ENCODE results near the gene CNTN2. TPM values are rescaled to one million over a fixed set of nuclear protein-coding genes. Genes with fewer than 3 reads are reported as not detected.

CNTN2 gene
- total and polyA plus RNA-seq, 2 of the 4 experiments (the other 2 are of a cell fraction): not detected

DNA sequence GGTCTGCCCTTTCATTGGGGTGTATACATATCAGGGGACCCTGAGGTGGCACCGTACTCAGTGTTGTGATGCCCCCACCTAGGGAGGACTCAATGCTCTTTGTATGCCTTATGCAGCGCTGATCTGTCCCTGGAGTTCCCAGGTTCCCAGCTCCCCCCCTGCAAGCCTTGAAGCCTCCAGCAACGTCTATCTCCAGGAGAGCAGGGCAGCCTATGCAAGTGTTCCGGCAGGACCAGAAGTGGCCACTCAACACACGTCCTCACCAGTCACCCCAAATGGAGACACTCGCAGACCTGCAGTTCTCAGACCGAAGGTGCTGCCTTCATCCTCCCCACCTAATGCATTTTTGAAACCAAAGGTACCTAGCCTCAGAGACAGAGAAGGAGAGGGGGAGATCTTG lies 25.2 kb upstream of the CNTN2 start:
- Histone ChIP-seq H2AK9ac (replicated peaks; ENCODE audit: low read depth, low read length, poor library complexity) (no peak overlapping the region), H3K18ac (ENCODE audit: low read depth, low read length) (no peak overlapping the region), H4K20me1 (ENCODE audit: insufficient read depth, low read length) (no peaks in the 10 kb centered on the region), H2BK20ac (ENCODE audit: low read depth, low read length) (no peak overlapping the region), H4K8ac (ENCODE audit: low read depth in 2 of 2, low read length in 2 of 2) (no peak overlapping the region), H4K5ac (ENCODE audit: low read depth, low read length) (no peak overlapping the region), H3K36me3 (ENCODE audit: control insufficient read depth, insufficient read depth, low read length) (no peaks in the 10 kb centered on the region), H3K4me2 (ENCODE audit: low read depth, low read length) (no peak overlapping the region), H2BK120ac (ENCODE audit: low read depth, low read length) (no peak overlapping the region), H3K9me1 (ENCODE audit: insufficient read depth, low read length) (no peaks in the 10 kb centered on the region), H3K14ac (replicated peaks; ENCODE audit: low read depth, low read length) (no peak overlapping the region), H3K23ac (ENCODE audit: low read depth, low read length) (no peak overlapping the region), H3K4me1 (ENCODE audit: control insufficient read depth, insufficient read depth, low read length) (no peaks in the 10 kb centered on the region), H3K27ac (ENCODE audit: insufficient read depth, low read length) (no peak overlapping the region), H3K4ac (ENCODE audit: low read depth, low read length) (no peak overlapping the region), H3K56ac (ENCODE audit: extremely low read depth, insufficient read depth, low read length) (no peak overlapping the region), H3K27me3 (ENCODE audit: control insufficient read depth, insufficient read depth, low read length) (peaks cover 55% of the 10 kb centered on the region), H2BK5ac (ENCODE audit: low read depth, low read length, poor library complexity, severe bottlenecking) (no peak overlapping the region), H2AFZ (replicated peaks; ENCODE audit: low read length, poor library complexity) (no peak overlapping the region), H3K9ac (ENCODE audit: low read depth, low read length) (no peak overlapping the region), H3K79me1 (ENCODE audit: low read depth in 1 of 2, low read length in 2 of 2) (no peaks in the 10 kb centered on the region), H3K9me3 (ENCODE audit: control insufficient read depth, insufficient read depth, low read length) (no peaks in the 10 kb centered on the region), H2BK15ac (ENCODE audit: low read depth, low read length) (no peak overlapping the region), H4K91ac (ENCODE audit: insufficient read depth, low read depth, low read length) (no peak overlapping the region), H2AK5ac (ENCODE audit: low read depth, low read length) (no peak overlapping the region), H3K4me3 (ENCODE audit: insufficient read depth, low read depth, low read length) (no peak overlapping the region)
- ChIA-PET POLR2A (ENCODE audit: unreplicated experiment) (no interaction called here), CTCF (no interaction called here)
- TF ChIP-seq, protein P1, sequence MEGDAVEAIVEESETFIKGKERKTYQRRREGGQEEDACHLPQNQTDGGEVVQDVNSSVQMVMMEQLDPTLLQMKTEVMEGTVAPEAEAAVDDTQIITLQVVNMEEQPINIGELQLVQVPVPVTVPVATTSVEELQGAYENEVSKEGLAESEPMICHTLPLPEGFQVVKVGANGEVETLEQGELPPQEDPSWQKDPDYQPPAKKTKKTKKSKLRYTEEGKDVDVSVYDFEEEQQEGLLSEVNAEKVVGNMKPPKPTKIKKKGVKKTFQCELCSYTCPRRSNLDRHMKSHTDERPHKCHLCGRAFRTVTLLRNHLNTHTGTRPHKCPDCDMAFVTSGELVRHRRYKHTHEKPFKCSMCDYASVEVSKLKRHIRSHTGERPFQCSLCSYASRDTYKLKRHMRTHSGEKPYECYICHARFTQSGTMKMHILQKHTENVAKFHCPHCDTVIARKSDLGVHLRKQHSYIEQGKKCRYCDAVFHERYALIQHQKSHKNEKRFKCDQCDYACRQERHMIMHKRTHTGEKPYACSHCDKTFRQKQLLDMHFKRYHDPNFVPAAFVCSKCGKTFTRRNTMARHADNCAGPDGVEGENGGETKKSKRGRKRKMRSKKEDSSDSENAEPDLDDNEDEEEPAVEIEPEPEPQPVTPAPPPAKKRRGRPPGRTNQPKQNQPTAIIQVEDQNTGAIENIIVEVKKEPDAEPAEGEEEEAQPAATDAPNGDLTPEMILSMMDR (conservative IDR thresholded peaks at IDR 0.05; ENCODE audit: low read depth, low read length): no peak
- TF ChIP-seq POLR2A (IDR thresholded peaks at IDR 0.05; ENCODE audit: low read depth, low read length) (no peak), RCOR1 (IDR thresholded peaks at IDR 0.05; ENCODE audit: insufficient replicate concordance, low read length) (no peak), MAFK (IDR thresholded peaks at IDR 0.05; ENCODE audit: low read depth, low read length) (no peak), FOS (IDR thresholded peaks at IDR 0.05; ENCODE audit: low read depth, low read length) (no peak), CEBPB (IDR thresholded peaks at IDR 0.05; ENCODE audit: low read depth, low read length) (no peak), BHLHE40 (IDR thresholded peaks at IDR 0.05; ENCODE audit: low read depth, low read length) (no peak), SMC3 (IDR thresholded peaks at IDR 0.05; ENCODE audit: low read depth, low read length) (no peak), MXI1 (IDR thresholded peaks at IDR 0.05; ENCODE audit: borderline replicate concordance, low read depth, low read length) (no peak), RFX5 (IDR thresholded peaks at IDR 0.05; ENCODE audit: low read depth, low read length) (no peak), CHD1 (IDR thresholded peaks at IDR 0.05; ENCODE audit: low read depth, low read length) (no peak), MAZ (IDR thresholded peaks at IDR 0.05; ENCODE audit: borderline replicate concordance, low read depth, low read length) (no peak), RAD21 (IDR thresholded peaks at IDR 0.05; ENCODE audit: low read length) (no peak), NFE2L2 (IDR thresholded peaks at IDR 0.05; ENCODE audit: low read depth, low read length) (no peak)
- TF ChIP-seq, protein P2, sequence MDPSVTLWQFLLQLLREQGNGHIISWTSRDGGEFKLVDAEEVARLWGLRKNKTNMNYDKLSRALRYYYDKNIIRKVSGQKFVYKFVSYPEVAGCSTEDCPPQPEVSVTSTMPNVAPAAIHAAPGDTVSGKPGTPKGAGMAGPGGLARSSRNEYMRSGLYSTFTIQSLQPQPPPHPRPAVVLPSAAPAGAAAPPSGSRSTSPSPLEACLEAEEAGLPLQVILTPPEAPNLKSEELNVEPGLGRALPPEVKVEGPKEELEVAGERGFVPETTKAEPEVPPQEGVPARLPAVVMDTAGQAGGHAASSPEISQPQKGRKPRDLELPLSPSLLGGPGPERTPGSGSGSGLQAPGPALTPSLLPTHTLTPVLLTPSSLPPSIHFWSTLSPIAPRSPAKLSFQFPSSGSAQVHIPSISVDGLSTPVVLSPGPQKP (IDR thresholded peaks at IDR 0.05; ENCODE audit: borderline replicate concordance, low read depth, low read length): no peak
- TF ChIP-seq, protein P3, sequence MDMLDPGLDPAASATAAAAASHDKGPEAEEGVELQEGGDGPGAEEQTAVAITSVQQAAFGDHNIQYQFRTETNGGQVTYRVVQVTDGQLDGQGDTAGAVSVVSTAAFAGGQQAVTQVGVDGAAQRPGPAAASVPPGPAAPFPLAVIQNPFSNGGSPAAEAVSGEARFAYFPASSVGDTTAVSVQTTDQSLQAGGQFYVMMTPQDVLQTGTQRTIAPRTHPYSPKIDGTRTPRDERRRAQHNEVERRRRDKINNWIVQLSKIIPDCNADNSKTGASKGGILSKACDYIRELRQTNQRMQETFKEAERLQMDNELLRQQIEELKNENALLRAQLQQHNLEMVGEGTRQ (IDR thresholded peaks at IDR 0.05; ENCODE audit: low read depth, low read length): no peak
- BruUV-seq (replicated peaks): no TSS peak
- in situ Hi-C loops (cut with MboI; ENCODE audit: low sequenced_read_pairs): no loop called here
- ATAC-seq (ENCODE audit: low read depth): no peak
- intact Hi-C loops (cut with micrococcal nuclease): no loop called here
- DNase-seq: no peak
- dilution Hi-C loops (cut with HindIII; ENCODE audit: low sequenced_read_pairs, unreplicated experiment): no loop called here
- 40% methylated on average over 1 of the region's 7 CpGs; no CpG with 5 or more reads in 1 of the 2 experiments for WGBS, 2 experiments (ENCODE audit: extremely low coverage in 2 of 2, insufficient read length in 1 of 2)
